Activated CD8-positive, alpha-beta memory T cell treated with anti-CD3 and anti-CD28 coated beads for 36 hours (primary cell): Measurements from ENCODE around the gene OPRM1. TPM values are rescaled to one million over a fixed set of nuclear protein-coding genes. Genes with fewer than 3 reads are reported as not detected.

ENCODE experiments used
- CTCF ChIA-PET: fragments of 350-600 bp; sonication (Branson Sonifier 250); formaldehyde crosslinking; loops from one replicate; lab custom pipeline; 2021; ENCODE audit warnings: antibody characterized with exemption; lab: Charles Lee
- POLR2A ChIA-PET: fragments of 350-600 bp; sonication (Branson Sonifier 250); formaldehyde crosslinking; loops from one replicate; lab custom pipeline; 2021; ENCODE audit warnings: antibody characterized with exemption; lab: Charles Lee
- total RNA-seq, 2 experiments: library from RNA; stranded (reverse); gene quantifications; one replicate each; pipeline ENCODE4 v1.2.3, GENCODE V29; 2021

The OPRM1 gene
- total RNA-seq, 2 experiments from 2014 or later = not detected

GRCh38 chr6:154228521-154228905, 189.5 kb downstream of the OPRM1 start:
- POLR2A ChIA-PET = no interaction called here
- CTCF ChIA-PET = interaction anchor here (1.8 kb wide), 1 partner anchor 16 kb away, joined by 5 read pairs; no protein-coding TSS in a partner anchor

GRCh38 chr6:154229786-154230185, 190.7 kb downstream of the OPRM1 start:
- ChIA-PET CTCF (no interaction called here), POLR2A (interaction anchor here (1.0 to 2.3 kb wide), 2 partner anchors 13 to 17 kb away, joined by 4 to 7 read pairs; no protein-coding TSS in a partner anchor)

DNA sequence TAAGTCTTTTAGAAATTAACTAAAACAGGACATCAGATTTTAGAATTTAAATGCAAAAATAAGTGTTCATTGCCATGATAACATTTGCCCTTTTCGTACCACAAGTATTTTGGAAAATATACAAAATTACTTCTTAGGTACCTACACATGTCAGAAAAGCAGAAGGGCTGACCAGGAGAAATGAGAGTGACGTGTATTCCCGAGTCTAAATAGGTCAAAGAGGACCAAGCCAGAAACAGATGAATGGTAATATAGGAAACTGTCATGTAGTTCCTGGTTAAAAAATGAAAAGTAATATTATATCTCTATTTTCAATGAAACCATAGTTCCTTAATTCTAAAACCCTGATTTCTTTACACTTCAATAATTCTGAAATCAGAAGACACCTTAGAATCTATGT, 191.4 kb downstream of the OPRM1 start:
- CTCF ChIA-PET = no interaction called here
- POLR2A ChIA-PET = interaction anchor here (1.0 to 2.3 kb wide), 2 partner anchors 14 to 16 kb away, joined by 3 to 7 read pairs; no protein-coding TSS in a partner anchor

GRCh38 chr6:154230910-154231595, 192.0 kb downstream of the OPRM1 start:
- CTCF ChIA-PET = interaction anchor here (1.8 kb wide), 1 partner anchor 10 kb away, joined by 8 read pairs; no protein-coding TSS in a partner anchor

GRCh38 chr6:154232013-154232910, 193.2 kb downstream of the OPRM1 start:
- CTCF ChIA-PET = interaction anchor here (0.6 to 1.8 kb wide), 6 partner anchors 9 to 121 kb away, joined by 3 to 8 read pairs (median 4); no protein-coding TSS in a partner anchor
- POLR2A ChIA-PET = interaction anchor here (1.1 to 1.4 kb wide), 3 partner anchors 9 to 15 kb away, joined by 3 to 6 read pairs (median 4); no protein-coding TSS in a partner anchor

More at GRCh38 chr6:154230910-154231595, 192.0 kb downstream of the OPRM1 start:
- POLR2A ChIA-PET = interaction anchor here (1.0 to 2.3 kb wide), 2 partner anchors 13 to 15 kb away, joined by 3 to 7 read pairs; no protein-coding TSS in a partner anchor

- POLR2A ChIA-PET = no interaction called here
- CTCF ChIA-PET = interaction anchor here (1.8 to 1.9 kb wide), 2 partner anchors 8 to 14 kb away, joined by 6 to 8 read pairs; no protein-coding TSS in a partner anchor
Measured at GRCh38 chr6:154233383-154233782, 194.3 kb downstream of the OPRM1 start.

- POLR2A ChIA-PET = no interaction called here
- CTCF ChIA-PET = interaction anchor here (1.2 to 1.9 kb wide), 3 partner anchors 9 to 13 kb away, joined by 3 to 6 read pairs (median 5); no protein-coding TSS in a partner anchor
Measured at GRCh38 chr6:154234019-154234772, 195.2 kb downstream of the OPRM1 start.

DNA sequence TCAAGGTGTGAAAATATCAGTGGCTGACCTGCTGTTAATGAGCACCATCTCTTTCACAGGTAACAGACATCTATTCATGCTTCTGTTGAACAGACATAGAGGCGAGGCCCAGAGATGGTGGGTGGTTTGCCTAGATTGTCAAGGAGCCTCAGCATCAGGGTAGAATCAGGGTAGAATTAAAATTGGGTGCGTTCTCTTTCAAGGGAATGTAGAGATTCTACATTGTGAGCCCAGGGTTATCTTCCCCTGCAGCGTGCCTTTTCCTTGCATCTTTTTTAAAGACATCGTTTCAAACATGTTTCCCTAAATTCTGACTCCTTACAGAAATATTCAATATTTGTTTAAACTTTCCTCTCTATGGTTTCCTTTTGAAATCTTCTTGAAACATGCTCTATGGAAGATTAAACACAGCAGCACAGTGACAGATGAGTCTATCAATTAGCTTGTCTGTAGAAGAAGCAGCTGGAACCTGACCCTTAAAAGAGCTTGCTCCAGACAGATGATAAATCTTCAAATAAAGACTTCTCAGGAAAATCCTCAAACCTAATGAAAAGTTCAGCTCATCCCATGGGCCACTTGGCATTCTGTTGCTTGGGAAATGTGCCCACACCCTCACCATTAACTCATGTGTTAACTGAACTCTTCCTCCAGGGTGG, 197.7 kb downstream of the OPRM1 start:
- CTCF ChIA-PET = no interaction called here
- POLR2A ChIA-PET = interaction anchor here (0.6 kb wide), 1 partner anchor 1935 kb away, joined by 3 read pairs; no protein-coding TSS in a partner anchor

- CTCF ChIA-PET = interaction anchor here (0.7 kb wide), 1 partner anchor 28 kb away, joined by 3 read pairs; no protein-coding TSS in a partner anchor
- POLR2A ChIA-PET = no interaction called here
Measured at GRCh38 chr6:154238831-154239230, 199.8 kb downstream of the OPRM1 start.

- CTCF ChIA-PET = interaction anchor here (0.7 kb wide), 1 partner anchor 29 kb away, joined by 3 read pairs; no protein-coding TSS in a partner anchor
Measured at GRCh38 chr6:154239392-154239791, 200.4 kb downstream of the OPRM1 start.

GRCh38 chr6:154241061-154241460, 202.0 kb downstream of the OPRM1 start:
- ChIA-PET POLR2A (interaction anchor here (0.6 kb wide), 1 partner anchor 14 kb away, joined by 5 read pairs; no protein-coding TSS in a partner anchor), CTCF (interaction anchor here (0.6 to 2.4 kb wide), 4 partner anchors 9 to 580 kb away, joined by 3 to 8 read pairs (median 4); no protein-coding TSS in a partner anchor)

More at GRCh38 chr6:154239392-154239791, 200.4 kb downstream of the OPRM1 start:
- POLR2A ChIA-PET = no interaction called here

- CTCF ChIA-PET = interaction anchor here (0.6 to 2.4 kb wide), 4 partner anchors 8 to 580 kb away, joined by 3 to 8 read pairs (median 4); no protein-coding TSS in a partner anchor
Measured at GRCh38 chr6:154241581-154241980, 202.5 kb downstream of the OPRM1 start.

DNA sequence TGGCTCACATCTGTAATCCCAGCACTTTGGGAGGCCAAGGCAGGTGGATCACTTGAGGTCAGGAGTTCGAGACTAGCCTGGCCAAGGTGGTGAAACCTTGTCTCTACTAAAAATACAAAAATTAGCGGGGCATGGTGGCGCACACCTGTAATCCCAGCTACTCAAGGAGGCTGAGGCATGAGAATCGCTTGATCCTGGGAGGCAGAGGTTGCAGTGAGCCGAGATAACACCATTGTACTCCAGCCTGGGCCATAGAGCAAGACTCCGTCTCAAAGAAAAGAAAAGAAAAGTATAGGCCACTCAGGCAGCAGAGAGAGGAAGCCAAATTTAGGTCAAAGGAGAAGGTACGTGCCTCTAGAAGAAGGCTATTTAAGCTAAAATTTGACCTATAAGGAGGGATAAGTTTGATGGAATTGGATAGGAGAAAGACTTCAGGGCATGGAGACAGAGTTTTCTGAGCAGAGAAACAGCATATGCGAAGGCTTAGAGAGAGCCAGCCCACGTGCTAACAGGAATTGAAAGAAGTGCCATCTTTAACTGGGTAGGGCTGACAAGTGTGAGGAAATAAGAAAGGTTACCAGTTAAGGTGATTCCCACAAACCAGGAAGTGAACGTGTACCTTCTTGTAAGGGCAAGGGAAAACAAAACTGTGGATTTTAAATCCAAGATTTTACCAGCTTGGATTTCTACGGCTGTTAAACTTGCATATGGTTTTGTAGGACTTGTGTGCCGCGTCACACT, 203.7 kb downstream of the OPRM1 start:
- CTCF ChIA-PET = interaction anchor here (0.9 to 2.4 kb wide), 2 partner anchors 8 to 10 kb away, joined by 3 to 8 read pairs; no protein-coding TSS in a partner anchor
- POLR2A ChIA-PET = interaction anchor here (1.1 to 1.4 kb wide), 2 partner anchors 13 to 85 kb away, joined by 3 to 4 read pairs; no protein-coding TSS in a partner anchor

More at GRCh38 chr6:154241581-154241980, 202.5 kb downstream of the OPRM1 start:
- POLR2A ChIA-PET = interaction anchor here (0.6 to 1.4 kb wide), 4 partner anchors 9 to 84 kb away, joined by 3 to 5 read pairs (median 3); no protein-coding TSS in a partner anchor

DNA sequence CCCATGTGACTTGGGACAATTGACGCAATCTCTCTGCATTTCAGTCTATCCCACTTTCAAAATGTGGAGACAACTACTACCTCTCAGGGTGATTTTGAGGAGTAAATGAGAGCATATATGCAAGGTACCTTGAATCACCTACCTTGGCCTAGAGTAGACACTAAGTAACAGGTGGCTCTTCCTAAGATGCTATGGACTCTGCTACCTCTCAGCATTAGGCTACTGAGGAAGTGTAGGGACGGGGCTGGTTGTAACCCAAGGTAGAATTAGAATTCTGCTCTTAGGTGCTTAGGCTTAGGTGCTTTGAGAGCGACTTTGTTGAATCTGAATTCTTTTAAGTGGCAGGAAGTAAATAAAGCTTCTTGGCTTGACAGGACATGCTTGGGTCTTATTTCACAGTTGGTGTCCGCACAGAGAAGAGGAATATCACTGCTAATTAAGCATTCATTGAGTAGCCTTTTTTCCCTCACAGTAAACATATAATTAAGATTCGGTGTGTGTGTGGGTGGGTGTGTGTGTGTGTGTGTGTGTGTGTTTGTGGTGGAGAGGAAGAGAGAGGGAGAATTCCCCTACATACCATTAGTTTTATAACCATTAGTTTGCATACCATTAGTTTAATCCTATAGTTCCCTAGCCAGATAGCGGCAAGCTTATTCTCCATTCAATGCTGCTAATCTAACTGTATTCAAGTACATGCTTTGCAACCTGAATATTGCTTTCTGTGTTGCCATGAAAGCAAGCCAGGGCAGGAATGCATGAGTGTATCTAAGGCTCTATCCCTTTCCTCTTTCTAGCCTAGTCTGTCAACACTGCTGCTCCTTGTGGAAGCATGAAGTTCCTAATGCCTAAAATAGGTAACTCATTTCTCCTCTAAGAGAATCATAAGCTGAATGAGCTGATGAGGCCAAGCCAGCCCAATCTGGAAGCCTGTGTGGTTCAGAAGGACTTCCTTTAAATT, 205.0 kb downstream of the OPRM1 start:
- ChIA-PET CTCF (interaction anchor here (0.5 to 1.8 kb wide), 3 partner anchors 11 to 753 kb away, joined by 3 to 7 read pairs (median 5); no protein-coding TSS in a partner anchor), POLR2A (interaction anchor here (0.6 to 2.1 kb wide), 3 partner anchors 12 to 415 kb away, joined by 3 to 6 read pairs (median 3); no protein-coding TSS in a partner anchor)

DNA sequence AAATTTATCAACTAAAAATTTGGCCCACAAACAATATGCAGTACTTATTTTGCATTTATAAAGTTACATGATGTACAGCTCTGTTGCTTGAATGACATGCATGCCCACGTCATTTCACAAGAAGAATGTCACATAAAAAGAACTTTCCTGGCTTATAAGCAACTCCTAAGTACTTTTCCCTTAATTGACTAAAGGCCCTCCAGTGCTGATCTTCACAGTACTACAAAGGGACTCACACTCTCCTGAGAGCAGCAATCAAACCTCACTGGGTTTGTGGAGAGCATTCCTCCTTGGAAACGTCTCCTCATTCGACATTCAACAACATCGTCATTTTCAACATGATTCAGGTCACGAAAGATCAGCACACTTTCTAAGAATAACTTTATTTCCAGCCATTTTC, 206.5 kb downstream of the OPRM1 start:
- ChIA-PET CTCF (interaction anchor here (0.7 to 1.8 kb wide), 3 partner anchors 18 to 63 kb away, joined by 3 to 5 read pairs (median 5); no protein-coding TSS in a partner anchor), POLR2A (interaction anchor here (0.6 to 2.6 kb wide), 3 partner anchors 13 to 21 kb away, joined by 6 to 7 read pairs (median 7); no protein-coding TSS in a partner anchor)
